ENCODE data around the gene PATL2.
"Not testable (repeated sequence)": the region's sequence is repeated elsewhere in the genome, so short reads cannot be mapped to it uniquely, and the experiment has no call there.

The PATL2 gene

GRCh38 chr15:44697014-44697413 is 14.1 kb downstream of the PATL2 start:
- no peaks in the 10 kb centered on the region for H3K4me1 ChIP-seq
- no peak for TF ChIP-seq CTCF (IDR thresholded peaks at IDR 0.05)
- no peaks in the 10 kb centered on the region for H3K27me3 ChIP-seq (ENCODE audit: control insufficient read depth, insufficient read depth, low read length)
- H3K9ac ChIP-seq = no peak overlapping the region
- H3K79me2 ChIP-seq = no peaks in the 10 kb centered on the region
- no peaks in the 10 kb centered on the region for H3K9me3 ChIP-seq (ENCODE audit: control insufficient read depth, low read length)
- no peaks in the 10 kb centered on the region for H3K36me3 ChIP-seq (ENCODE audit: control insufficient read depth, insufficient read depth, low read length)
- no peak overlapping the region for H3K27ac ChIP-seq
- no peak overlapping the region for H2AFZ ChIP-seq
- H3K4me2 ChIP-seq (ENCODE audit: low read length) = no peak overlapping the region
- H3K4me3 ChIP-seq (ENCODE audit: low read depth, low read length) = no peak overlapping the region

GRCh38 chr15:44695294-44695693 is 15.8 kb downstream of the PATL2 start:
- TF ChIP-seq CTCF (IDR thresholded peaks at IDR 0.05) = no peak
- no peaks in the 10 kb centered on the region for H3K4me1 ChIP-seq
- no peak overlapping the region for H3K9ac ChIP-seq
- no peak overlapping the region for H3K4me3 ChIP-seq (ENCODE audit: low read depth, low read length)
- H2AFZ ChIP-seq = no peak overlapping the region
- H3K4me2 ChIP-seq (ENCODE audit: low read length) = no peak overlapping the region
- no peaks in the 10 kb centered on the region for H3K27me3 ChIP-seq (ENCODE audit: control insufficient read depth, insufficient read depth, low read length)
- no peak overlapping the region for H3K27ac ChIP-seq
- no peaks in the 10 kb centered on the region for H3K79me2 ChIP-seq
- no peaks in the 10 kb centered on the region for H3K36me3 ChIP-seq (ENCODE audit: control insufficient read depth, insufficient read depth, low read length)
- H3K9me3 ChIP-seq (ENCODE audit: control insufficient read depth, low read length) = no peaks in the 10 kb centered on the region

GRCh38 chr15:44694416-44694815 is 16.7 kb downstream of the PATL2 start:
- no peak overlapping the region for H2AFZ ChIP-seq
- no peak overlapping the region for H3K4me3 ChIP-seq (ENCODE audit: low read depth, low read length)
- no peak overlapping the region for H3K9ac ChIP-seq
- H3K36me3 ChIP-seq (ENCODE audit: control insufficient read depth, insufficient read depth, low read length) = no peaks in the 10 kb centered on the region
- H3K9me3 ChIP-seq (ENCODE audit: control insufficient read depth, low read length) = no peaks in the 10 kb centered on the region
- no peak for TF ChIP-seq CTCF (IDR thresholded peaks at IDR 0.05)
- no peaks in the 10 kb centered on the region for H3K27me3 ChIP-seq (ENCODE audit: control insufficient read depth, insufficient read depth, low read length)
- no peak overlapping the region for H3K4me2 ChIP-seq (ENCODE audit: low read length)
- no peaks in the 10 kb centered on the region for H3K79me2 ChIP-seq
- H3K4me1 ChIP-seq = no peaks in the 10 kb centered on the region
- H3K27ac ChIP-seq = no peak overlapping the region

- Histone ChIP-seq H3K36me3 (ENCODE audit: control insufficient read depth, insufficient read depth, low read length) (no peaks in the 10 kb centered on the region), H2AFZ (no peak overlapping the region), H3K4me2 (ENCODE audit: low read length) (no peak overlapping the region), H3K27me3 (ENCODE audit: control insufficient read depth, insufficient read depth, low read length) (no peaks in the 10 kb centered on the region), H3K4me1 (no peaks in the 10 kb centered on the region), H3K79me2 (no peaks in the 10 kb centered on the region), H3K27ac (no peak overlapping the region), H3K9ac (no peak overlapping the region), H3K4me3 (ENCODE audit: low read depth, low read length) (no peak overlapping the region), H3K9me3 (ENCODE audit: control insufficient read depth, low read length) (no peaks in the 10 kb centered on the region)
- TF ChIP-seq CTCF (IDR thresholded peaks at IDR 0.05) = no peak
These were observed 18.5 kb downstream of the PATL2 start for GRCh38 chr15:44692659-44693058.

GRCh38 chr15:44690245-44690644 is 20.9 kb downstream of the PATL2 start:
- H3K9ac ChIP-seq; H2AFZ ChIP-seq; H3K4me1 ChIP-seq; H3K36me3 ChIP-seq (ENCODE audit: control insufficient read depth, insufficient read depth, low read length); H3K27me3 ChIP-seq (ENCODE audit: control insufficient read depth, insufficient read depth, low read length); H3K4me3 ChIP-seq (ENCODE audit: low read depth, low read length); H3K27ac ChIP-seq; H3K79me2 ChIP-seq; H3K4me2 ChIP-seq (ENCODE audit: low read length); H3K9me3 ChIP-seq (ENCODE audit: control insufficient read depth, low read length): not testable (repeated sequence)

- not testable (repeated sequence) for H3K79me2 ChIP-seq; H3K27me3 ChIP-seq (ENCODE audit: control insufficient read depth, insufficient read depth, low read length); H3K9ac ChIP-seq; H3K9me3 ChIP-seq (ENCODE audit: control insufficient read depth, low read length); H3K4me1 ChIP-seq; H3K36me3 ChIP-seq (ENCODE audit: control insufficient read depth, insufficient read depth, low read length); H3K4me3 ChIP-seq (ENCODE audit: low read depth, low read length); H3K4me2 ChIP-seq (ENCODE audit: low read length); H2AFZ ChIP-seq; H3K27ac ChIP-seq
These were observed 21.8 kb downstream of the PATL2 start for GRCh38 chr15:44689318-44689717.

GRCh38 chr15:44682809-44683682 is 28.1 kb downstream of the PATL2 start:
- not testable (repeated sequence) for H3K36me3 ChIP-seq (ENCODE audit: control insufficient read depth, insufficient read depth, low read length); H3K9me3 ChIP-seq (ENCODE audit: control insufficient read depth, low read length); H3K4me3 ChIP-seq (ENCODE audit: low read depth, low read length); H3K79me2 ChIP-seq; H3K27ac ChIP-seq; H3K27me3 ChIP-seq (ENCODE audit: control insufficient read depth, insufficient read depth, low read length); H3K4me2 ChIP-seq (ENCODE audit: low read length); H3K4me1 ChIP-seq; H3K9ac ChIP-seq
- H2AFZ ChIP-seq = peak overlapping the region; percentile 70
